PC-9 (cell line): ENCODE results near the gene OR1D5. TPM values are rescaled to one million over a fixed set of nuclear protein-coding genes. Genes with fewer than 3 reads are reported as not detected.
"Not testable (repeated sequence)": the region's sequence is repeated elsewhere in the genome, so short reads cannot be mapped to it uniquely, and the experiment has no call there.

ENCODE experiments used
- BruUV-seq: library from RNA; stranded (reverse); fragments of 400-500 nt; replicated peaks from 2 replicates; lab custom pipeline; 2021; lab: Mats Ljungman, UMichigan
- CTCF ChIA-PET: fragments of 300-600 bp; sonication (Branson Sonifier 250); formaldehyde crosslinking; loops from one replicate; lab custom pipeline; 2022; ENCODE audit warnings: antibody characterized with exemption; lab: Charles Lee
- POLR2A ChIA-PET: fragments of 300-600 bp; sonication (Branson Sonifier 250); formaldehyde crosslinking; loops from one replicate; lab custom pipeline; 2022; ENCODE audit warnings: antibody characterized with exemption; ENCODE audit not compliant: unreplicated experiment; lab: Charles Lee
- DNase-seq, 2 experiments: peaks; one replicate each; pipeline versions ENCODE4 v3.0.0 to v3.0.0-alpha.2; 2015 to 2022; ENCODE audit warnings: mixed read lengths in 1 of 2
- H2AFZ ChIP-seq: fragments of 200-600 bp; sonication (generic); 2 replicates; pipeline ENCODE4 v1.8.1; 2017; ENCODE audit warnings: antibody characterized with exemption
- H3F3A ChIP-seq: fragments of 200-600 bp; sonication (generic); 2 replicates; pipeline ENCODE4 v1.8.1; 2017; ENCODE audit warnings: antibody characterized with exemption, mild to moderate bottlenecking, low read depth; ENCODE audit not compliant: insufficient read depth
- H3K27ac ChIP-seq: fragments of 200-600 bp; sonication (generic); 2 replicates; pipeline ENCODE4 v1.6.1; 2016; ENCODE audit warnings: mixed run types
- H3K27me3 ChIP-seq: fragments of 200-600 bp; sonication (generic); 2 replicates; pipeline ENCODE4 v1.6.1; 2016; ENCODE audit warnings: low read depth, mixed run types; ENCODE audit not compliant: insufficient read depth
- H3K36me3 ChIP-seq: fragments of 200-600 bp; sonication (generic); 2 replicates; pipeline ENCODE4 v1.6.1; 2016; ENCODE audit warnings: low read depth, mixed run types
- H3K4me1 ChIP-seq: fragments of 200-600 bp; sonication (generic); replicated peaks from 2 replicates; pipeline ENCODE4 v1.6.1; 2016; ENCODE audit warnings: mixed run types; ENCODE audit not compliant: insufficient read depth
- H3K4me2 ChIP-seq: fragments of 200-600 bp; sonication (generic); 2 replicates; pipeline ENCODE4 v1.6.1; 2017; ENCODE audit warnings: mixed run types
- H3K4me3 ChIP-seq: fragments of 200-600 bp; sonication (generic); 2 replicates; pipeline ENCODE4 v1.6.1; 2016; ENCODE audit warnings: mixed run types
- H3K79me2 ChIP-seq: fragments of 200-600 bp; sonication (generic); 2 replicates; pipeline ENCODE4 v1.6.1; 2017; ENCODE audit warnings: low read depth, mixed run types
- H3K9me2 ChIP-seq: fragments of 200-600 bp; sonication (generic); 2 replicates; pipeline ENCODE4 v1.8.1; 2017; ENCODE audit warnings: mild to moderate bottlenecking; ENCODE audit not compliant: insufficient read depth
- H3K9me3 ChIP-seq: fragments of 200-600 bp; sonication (generic); 2 replicates; pipeline ENCODE4 v1.8.1; 2016; ENCODE audit warnings: low read depth; ENCODE audit not compliant: insufficient read depth
- H4K20me1 ChIP-seq: fragments of 200-600 bp; sonication (generic); 2 replicates; pipeline ENCODE4 v1.8.1; 2017; ENCODE audit not compliant: insufficient read depth
- EZH2 ChIP-seq: fragments of 200-600 bp; sonication (generic); IDR thresholded peaks from 2 replicates; pipeline ENCODE4 v1.8.0; 2017; ENCODE audit warnings: antibody characterized with exemption, low read depth
- intact Hi-C: fragments of 100-400 bp; cut with micrococcal nuclease; formaldehyde crosslinking; loops from one replicate; pipeline ENCODE4 v1.10.0; 2022; ENCODE audit not compliant: unreplicated experiment
- total RNA-seq: library from RNA; stranded (reverse); gene quantifications from 2 replicates; pipeline ENCODE4 v1.2.3, GENCODE V29; 2021
- TF ChIP-seq, protein P1 (sequence below): fragments of 200-600 bp; sonication (generic); conservative IDR thresholded peaks from 2 replicates; pipeline ENCODE4 v1.6.1; 2017; ENCODE audit warnings: mixed run types, antibody characterized with exemption, mild to moderate bottlenecking, moderate library complexity

OR1D5 gene
- total RNA-seq, 1 experiment from 2014 or later: not detected

DNA sequence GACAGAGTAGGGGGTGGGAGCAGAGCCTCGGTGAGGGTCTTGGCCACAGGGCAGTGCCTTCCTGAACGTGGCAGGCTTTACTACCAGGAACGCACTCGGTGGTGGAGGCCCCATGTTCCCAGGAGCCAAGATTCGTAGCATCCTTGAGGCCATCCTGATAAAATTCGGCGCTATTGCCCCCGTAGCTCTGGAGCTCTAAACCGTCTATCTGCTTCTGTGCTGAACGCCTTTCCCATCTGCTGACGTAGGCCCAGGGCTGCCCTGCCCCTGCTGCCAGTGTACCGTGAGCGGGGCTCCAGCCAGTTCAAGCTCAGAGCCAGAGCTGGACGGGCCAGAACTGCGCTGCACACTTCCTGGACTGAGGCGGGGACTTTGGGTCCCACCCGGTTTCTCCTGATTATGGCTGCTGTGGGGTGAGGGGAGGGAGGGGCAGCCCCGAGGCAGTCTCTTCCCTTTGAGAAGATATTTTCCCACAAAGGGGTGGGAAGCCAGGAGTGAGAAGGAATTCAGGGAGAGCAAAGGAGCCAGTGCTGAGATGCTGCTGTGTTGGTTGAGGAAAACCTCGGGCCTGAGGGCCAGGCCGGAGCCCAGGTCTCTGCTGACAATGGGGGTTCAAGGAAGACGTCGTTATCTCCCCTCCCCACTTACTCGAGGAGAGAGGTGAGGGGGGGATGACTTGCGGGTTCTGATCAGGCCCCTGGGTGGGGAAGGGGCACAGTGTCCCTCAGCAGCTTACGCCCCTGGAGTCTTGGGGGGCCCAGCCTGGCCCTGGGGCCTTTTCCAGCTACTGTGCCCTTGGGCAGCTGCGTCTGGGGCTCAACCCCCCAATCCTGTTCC lies 29.4 kb downstream of the OR1D5 start:
- BruUV-seq: no TSS peak

DNA sequence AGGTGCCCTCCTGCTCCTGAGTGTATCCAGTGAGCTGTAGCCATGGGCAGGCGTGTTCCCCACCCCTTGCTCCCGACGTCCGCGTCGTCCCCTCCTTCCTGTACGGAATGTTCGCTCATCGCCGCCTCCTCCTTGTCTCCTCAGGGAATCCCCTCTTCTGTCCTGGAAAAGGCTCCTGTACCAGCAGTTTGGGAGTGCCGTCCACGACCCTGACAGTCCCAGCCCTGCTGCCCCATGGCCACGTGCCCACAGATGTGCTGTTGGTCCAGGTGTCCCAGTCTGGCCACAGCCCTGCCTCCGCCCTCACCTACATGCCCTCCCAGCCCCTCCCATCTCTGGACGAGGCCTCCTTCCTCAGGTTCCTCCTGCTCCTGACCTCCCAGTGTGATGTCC lies 30.2 kb downstream of the OR1D5 start:
- Histone ChIP-seq H3K27me3 (no peaks in the 10 kb centered on the region), H3K4me2 (no peak overlapping the region), H2AFZ (no peak overlapping the region), H3K9me3 (no peaks in the 10 kb centered on the region), H3K79me2 (no peaks in the 10 kb centered on the region), H4K20me1 (no peaks in the 10 kb centered on the region), H3K4me3 (no peak overlapping the region), H3F3A (no peaks in the 10 kb centered on the region), H3K36me3 (no peaks in the 10 kb centered on the region), H3K4me1 (no peaks in the 10 kb centered on the region), H3K9me2 (no peaks in the 10 kb centered on the region), H3K27ac (no peak overlapping the region)
- no TSS peak for BruUV-seq
- no peak for DNase-seq
- CTCF ChIA-PET: no interaction called here
- intact Hi-C loops: no loop called here
- TF ChIP-seq, protein P1, sequence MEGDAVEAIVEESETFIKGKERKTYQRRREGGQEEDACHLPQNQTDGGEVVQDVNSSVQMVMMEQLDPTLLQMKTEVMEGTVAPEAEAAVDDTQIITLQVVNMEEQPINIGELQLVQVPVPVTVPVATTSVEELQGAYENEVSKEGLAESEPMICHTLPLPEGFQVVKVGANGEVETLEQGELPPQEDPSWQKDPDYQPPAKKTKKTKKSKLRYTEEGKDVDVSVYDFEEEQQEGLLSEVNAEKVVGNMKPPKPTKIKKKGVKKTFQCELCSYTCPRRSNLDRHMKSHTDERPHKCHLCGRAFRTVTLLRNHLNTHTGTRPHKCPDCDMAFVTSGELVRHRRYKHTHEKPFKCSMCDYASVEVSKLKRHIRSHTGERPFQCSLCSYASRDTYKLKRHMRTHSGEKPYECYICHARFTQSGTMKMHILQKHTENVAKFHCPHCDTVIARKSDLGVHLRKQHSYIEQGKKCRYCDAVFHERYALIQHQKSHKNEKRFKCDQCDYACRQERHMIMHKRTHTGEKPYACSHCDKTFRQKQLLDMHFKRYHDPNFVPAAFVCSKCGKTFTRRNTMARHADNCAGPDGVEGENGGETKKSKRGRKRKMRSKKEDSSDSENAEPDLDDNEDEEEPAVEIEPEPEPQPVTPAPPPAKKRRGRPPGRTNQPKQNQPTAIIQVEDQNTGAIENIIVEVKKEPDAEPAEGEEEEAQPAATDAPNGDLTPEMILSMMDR: no peak
- no peak for TF ChIP-seq EZH2
- POLR2A ChIA-PET: interaction anchor here (0.6 kb wide), 1 partner anchor 12 kb away, joined by 5 read pairs; no protein-coding TSS in a partner anchor

More for the DNA sequence above, 29.4 kb downstream of the OR1D5 start:
- Histone ChIP-seq H3K27me3 (no peaks in the 10 kb centered on the region), H3K4me3 (no peak overlapping the region), H3F3A (peaks cover 1% of the 10 kb centered on the region; the same call in 1 of the 2 replicates), H3K79me2 (no peaks in the 10 kb centered on the region), H3K9me2 (no peaks in the 10 kb centered on the region), H2AFZ (no peak overlapping the region), H3K36me3 (no peaks in the 10 kb centered on the region), H3K9me3 (no peaks in the 10 kb centered on the region), H3K4me1 (no peaks in the 10 kb centered on the region), H3K27ac (no peak overlapping the region), H4K20me1 (no peaks in the 10 kb centered on the region), H3K4me2 (no peak overlapping the region)
- TF ChIP-seq EZH2: no peak
- TF ChIP-seq, protein P1: no peak
- ChIA-PET CTCF (no interaction called here), POLR2A (no interaction called here)
- intact Hi-C loops: no loop called here
- no peak for DNase-seq

DNA sequence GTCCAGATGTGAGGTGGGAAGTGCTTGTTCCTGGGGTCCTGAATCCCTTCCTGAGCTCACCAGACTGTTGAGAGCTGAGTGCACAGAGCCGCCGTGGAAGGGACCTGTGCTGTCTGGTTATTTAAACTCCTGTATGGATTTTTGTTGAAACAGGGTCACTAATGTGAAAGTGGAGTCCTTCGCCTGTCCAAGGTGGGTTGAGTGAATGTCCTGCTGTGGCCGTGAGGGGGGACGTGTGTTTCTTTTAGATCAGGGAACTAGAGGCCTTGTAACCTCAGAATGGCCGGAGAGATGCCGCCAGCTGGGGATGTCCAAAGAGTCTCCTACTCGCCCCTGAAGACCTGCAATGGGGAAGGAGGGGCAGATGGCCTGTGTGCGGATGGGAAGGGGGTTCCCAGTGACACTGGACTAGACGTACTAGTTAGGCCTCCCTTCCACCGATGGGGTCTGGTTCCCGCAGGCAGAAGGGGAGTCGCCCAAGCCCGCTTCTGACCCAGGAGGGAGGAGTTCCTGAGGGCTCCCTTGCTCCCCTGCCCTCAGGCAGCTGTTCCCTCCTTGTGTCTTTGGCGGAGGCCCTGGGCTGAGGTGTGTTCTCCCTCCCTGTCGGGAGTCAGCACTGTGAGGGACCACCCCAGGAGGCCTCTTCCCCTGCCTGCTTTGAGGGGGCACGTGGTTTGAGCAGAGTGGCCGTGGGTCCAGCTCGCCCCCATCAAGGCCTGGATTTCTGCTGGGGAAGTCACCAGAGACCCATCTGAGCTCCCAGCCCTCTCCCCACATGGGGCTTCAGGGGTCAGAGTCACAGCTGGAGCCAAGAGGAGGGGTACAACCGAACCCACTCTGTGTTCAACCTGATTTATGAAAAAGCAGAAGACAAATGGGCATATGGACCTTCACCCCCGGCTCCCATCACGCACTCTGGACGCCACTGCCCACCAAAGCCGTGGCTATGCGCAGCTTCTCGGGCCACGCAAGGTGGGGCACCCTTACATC lies 30.9 kb downstream of the OR1D5 start:
- no peaks in the 10 kb centered on the region for H3K79me2 ChIP-seq
- ChIA-PET POLR2A (interaction anchor here (0.5 to 0.6 kb wide), 2 partner anchors 12 to 933 kb away, joined by 3 to 5 read pairs; no protein-coding TSS in a partner anchor), CTCF (no interaction called here)

DNA sequence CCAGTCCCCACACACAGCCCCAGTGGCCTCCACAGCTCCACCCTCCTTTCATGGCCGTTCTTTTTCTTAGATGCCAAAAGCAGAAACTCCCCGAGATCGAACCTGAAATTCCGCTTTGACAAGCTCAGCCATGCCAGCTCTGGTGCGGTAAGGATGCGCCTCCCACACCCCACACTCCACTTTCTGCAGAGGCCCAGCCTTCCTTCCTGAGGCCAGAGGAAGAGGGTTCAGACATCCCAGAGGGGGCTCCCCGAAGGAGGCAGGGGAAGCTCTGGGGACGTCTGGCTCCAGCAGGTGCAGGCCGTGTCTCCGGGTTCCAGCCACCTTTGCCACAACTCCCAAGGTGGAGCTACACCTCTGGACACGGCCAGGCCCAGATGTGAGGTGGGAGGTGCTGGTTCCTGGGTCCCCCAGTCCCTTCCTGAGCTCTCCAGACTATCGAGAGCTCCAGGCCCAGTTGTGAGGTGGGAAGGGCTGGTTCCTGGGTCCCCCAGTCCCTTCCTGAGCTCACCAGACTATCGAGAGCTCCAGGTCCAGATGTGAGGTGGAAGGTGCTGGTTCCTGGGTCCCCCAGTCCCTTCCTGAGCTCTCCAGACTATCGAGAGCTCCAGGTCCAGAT lies 32.4 kb downstream of the OR1D5 start:
- H3K4me2 ChIP-seq, H3K9me2 ChIP-seq, H3K4me1 ChIP-seq, H3F3A ChIP-seq, CTCF ChIA-PET, BruUV-seq, H4K20me1 ChIP-seq, H2AFZ ChIP-seq, H3K4me3 ChIP-seq, H3K9me3 ChIP-seq, H3K27me3 ChIP-seq, H3K27ac ChIP-seq, H3K79me2 ChIP-seq, POLR2A ChIA-PET, intact Hi-C loops, H3K36me3 ChIP-seq, DNase-seq: not testable (repeated sequence)

More for the DNA sequence above, 30.9 kb downstream of the OR1D5 start:
- Histone ChIP-seq H3K9me3 (no peaks in the 10 kb centered on the region), H3K4me3 (no peak overlapping the region), H3K27me3 (no peaks in the 10 kb centered on the region), H3F3A (no peaks in the 10 kb centered on the region), H3K4me2 (no peak overlapping the region), H3K36me3 (no peaks in the 10 kb centered on the region), H2AFZ (no peak overlapping the region), H3K9me2 (no peaks in the 10 kb centered on the region), H3K4me1 (no peaks in the 10 kb centered on the region), H4K20me1 (no peaks in the 10 kb centered on the region), H3K27ac (no peak overlapping the region)
- intact Hi-C loops: no loop called here
- TF ChIP-seq, protein P1: no peak
- TF ChIP-seq EZH2: no peak
- no TSS peak for BruUV-seq
- DNase-seq: no peak
